B cell (primary cell): ENCODE measurements around the gene TMEM232.
"Not testable (repeated sequence)": the region's sequence is repeated elsewhere in the genome, so short reads cannot be mapped to it uniquely, and the experiment has no call there.

Experiments used
- EZH2 ChIP-seq: IDR thresholded peaks from 2 replicates; pipeline ENCODE4 v1.6.1; 2012; ENCODE audit warnings: borderline replicate concordance, low read depth, mild to moderate bottlenecking, moderate library complexity, low read length; ENCODE audit not compliant: insufficient read depth, poor library complexity, severe bottlenecking
- TF ChIP-seq, protein P1 (sequence below): fragments of 200-600 bp; IDR thresholded peaks from one replicate; pipeline ENCODE4 v1.8.0; 2022; ENCODE audit warnings: antibody characterized with exemption, mild to moderate bottlenecking

DNA sequence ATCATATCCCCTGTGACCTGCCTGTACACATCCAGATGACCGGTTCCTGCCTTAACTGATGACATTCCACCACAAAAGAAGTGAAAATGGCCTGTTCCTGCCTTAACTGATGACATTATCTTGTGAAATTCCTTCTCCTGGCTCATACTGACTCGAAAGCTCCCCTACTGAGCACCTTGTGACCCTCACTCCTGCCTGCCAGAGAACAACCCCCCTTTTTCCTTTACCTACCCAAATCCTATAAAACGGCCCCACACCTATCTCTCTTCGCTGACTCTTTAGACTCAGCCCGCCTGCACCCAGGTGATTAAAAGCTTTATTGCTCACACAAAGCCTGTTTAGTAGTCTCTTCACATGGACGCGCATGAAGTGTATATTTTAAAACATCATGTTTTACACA is 191.3 kb downstream of the TMEM232 start:
- TF ChIP-seq, protein P1, sequence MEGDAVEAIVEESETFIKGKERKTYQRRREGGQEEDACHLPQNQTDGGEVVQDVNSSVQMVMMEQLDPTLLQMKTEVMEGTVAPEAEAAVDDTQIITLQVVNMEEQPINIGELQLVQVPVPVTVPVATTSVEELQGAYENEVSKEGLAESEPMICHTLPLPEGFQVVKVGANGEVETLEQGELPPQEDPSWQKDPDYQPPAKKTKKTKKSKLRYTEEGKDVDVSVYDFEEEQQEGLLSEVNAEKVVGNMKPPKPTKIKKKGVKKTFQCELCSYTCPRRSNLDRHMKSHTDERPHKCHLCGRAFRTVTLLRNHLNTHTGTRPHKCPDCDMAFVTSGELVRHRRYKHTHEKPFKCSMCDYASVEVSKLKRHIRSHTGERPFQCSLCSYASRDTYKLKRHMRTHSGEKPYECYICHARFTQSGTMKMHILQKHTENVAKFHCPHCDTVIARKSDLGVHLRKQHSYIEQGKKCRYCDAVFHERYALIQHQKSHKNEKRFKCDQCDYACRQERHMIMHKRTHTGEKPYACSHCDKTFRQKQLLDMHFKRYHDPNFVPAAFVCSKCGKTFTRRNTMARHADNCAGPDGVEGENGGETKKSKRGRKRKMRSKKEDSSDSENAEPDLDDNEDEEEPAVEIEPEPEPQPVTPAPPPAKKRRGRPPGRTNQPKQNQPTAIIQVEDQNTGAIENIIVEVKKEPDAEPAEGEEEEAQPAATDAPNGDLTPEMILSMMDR, result not testable (repeated sequence)
- not testable (repeated sequence) for TF ChIP-seq EZH2
